Measurements from ENCODE around the gene UGCG.
"Not testable (repeated sequence)": the region's sequence is repeated elsewhere in the genome, so short reads cannot be mapped to it uniquely, and the experiment has no call there.

UGCG gene

DNA sequence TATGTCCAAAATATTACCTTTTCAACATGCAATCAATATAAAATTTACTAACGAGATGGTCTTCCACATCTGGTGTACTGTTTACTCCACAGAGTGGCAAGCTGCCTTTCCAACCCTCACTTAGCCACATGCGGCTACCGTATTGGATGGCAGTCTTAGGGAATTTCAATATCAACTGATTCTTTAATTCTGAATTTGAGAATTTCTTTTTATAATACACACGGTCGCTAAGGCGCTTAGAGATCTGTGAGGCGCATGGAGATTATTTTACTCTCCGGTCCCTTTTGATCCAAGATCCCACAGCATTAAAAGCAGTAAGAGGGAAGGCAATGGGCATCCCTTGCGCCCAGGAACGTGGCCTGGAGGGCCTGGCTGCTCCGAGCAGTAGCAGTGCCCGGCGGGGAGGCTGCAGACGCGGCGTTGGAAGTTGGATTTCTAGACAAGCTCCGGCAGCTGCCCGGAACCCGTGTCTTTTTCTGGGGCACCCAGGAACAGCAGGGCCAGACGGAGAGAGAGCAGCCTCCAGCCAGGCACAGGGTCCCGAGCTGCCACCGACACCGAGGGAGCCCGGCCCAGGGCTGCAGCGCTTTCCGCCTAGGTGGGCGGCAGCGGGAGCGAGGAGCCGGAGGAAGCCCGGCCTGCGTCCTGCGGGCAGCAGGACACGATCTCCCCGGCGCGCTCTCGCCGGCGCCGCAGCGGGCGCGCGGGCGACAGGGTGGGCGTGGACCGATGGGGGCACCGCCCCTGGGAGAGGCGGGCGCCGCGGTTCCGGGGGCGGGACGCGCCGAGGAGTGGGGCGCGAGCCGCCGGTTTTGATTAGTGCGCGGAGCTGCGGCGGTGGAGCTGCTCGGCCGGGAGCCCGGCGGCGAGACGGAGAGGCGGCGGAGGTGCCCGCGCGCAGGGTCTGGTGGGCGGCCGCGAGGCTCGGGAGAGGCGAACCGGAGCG is at the start of gene UGCG:
TSS of gene UGCG (plus strand) at position 819 of the 946 bp plus-strand sequence. CDS start 402 bp downstream, outside the sequence.
- peak; percentile 86 for DNase-seq (ENCODE audit: low spot score)

DNA sequence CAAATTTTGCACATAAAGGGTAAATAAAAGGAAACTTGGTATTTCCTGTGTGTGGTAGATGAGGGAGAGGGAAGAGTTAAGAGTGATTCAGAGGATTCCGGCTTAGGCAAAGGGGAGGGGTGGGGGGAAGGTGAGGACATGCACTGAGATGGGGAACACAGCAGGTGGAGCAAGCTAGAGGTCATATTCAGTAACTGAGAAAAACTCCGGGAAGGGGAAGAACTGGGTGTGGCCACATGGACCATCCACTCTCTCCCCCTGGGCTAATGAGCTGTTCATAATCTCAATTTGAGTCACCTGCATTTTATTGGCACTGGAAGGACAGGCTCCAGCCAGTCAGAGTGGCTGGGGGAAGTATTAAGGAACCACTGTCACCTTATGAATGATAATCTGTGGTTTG is 45.1 kb upstream of the UGCG start:
- no peak for DNase-seq (ENCODE audit: low spot score)

DNA sequence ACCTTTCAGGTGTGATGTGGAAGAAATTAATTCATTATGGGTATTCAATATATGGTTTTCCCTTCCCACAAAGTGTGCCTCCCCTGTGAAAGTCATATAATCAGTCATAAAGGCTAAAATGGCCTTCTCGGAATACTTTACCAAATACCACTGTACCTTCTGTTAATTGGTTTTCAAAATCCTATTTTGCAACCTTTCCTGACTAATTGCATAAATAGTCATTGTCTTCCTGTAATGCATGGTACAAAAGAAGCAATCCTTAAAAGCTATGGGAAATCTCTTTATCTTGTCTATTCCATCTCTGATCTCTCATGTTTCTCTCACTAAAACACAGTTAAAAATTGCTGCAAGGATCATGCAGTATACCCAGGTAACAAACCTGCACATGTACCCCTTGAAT is 44.3 kb upstream of the UGCG start:
- no peak for DNase-seq (ENCODE audit: low spot score)

DNA sequence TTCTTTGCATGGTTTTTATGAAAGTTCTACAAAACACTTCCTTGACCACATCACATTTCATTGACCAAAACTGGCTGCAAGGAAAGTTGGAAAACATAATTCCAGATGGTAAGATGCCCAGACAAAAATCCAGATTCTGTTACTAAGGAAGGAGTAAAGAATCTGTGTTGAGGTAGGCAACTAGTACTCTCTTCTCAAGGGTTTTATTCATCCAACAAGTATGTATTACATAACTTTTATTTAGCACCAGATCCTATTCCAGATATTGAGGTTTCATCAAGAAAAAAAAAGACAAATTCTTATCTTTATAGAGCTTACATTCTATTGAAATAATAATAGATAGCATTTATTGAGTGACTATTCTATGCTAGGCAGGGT is 43.2 kb upstream of the UGCG start:
- no peak for DNase-seq (ENCODE audit: low spot score)

DNA sequence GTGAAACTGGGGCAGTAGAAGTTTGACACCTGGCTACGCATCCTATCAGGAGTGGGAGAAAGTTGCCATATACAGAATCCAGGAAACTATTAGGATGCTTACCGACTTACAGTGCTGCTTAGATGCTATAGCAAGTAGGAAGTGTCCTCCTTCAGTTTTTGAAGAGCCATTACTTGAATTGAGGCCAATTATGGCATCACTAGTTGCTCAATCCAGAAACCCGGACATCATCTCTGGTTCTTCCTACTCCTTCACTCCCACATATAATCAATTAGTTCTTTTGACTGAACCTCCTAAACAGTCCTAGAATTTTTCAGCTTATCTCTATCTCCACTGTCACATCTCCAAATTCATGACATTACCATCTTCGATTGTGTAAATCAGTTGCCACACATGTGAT is 41.8 kb upstream of the UGCG start:
- no peak for DNase-seq (ENCODE audit: low spot score)

DNA sequence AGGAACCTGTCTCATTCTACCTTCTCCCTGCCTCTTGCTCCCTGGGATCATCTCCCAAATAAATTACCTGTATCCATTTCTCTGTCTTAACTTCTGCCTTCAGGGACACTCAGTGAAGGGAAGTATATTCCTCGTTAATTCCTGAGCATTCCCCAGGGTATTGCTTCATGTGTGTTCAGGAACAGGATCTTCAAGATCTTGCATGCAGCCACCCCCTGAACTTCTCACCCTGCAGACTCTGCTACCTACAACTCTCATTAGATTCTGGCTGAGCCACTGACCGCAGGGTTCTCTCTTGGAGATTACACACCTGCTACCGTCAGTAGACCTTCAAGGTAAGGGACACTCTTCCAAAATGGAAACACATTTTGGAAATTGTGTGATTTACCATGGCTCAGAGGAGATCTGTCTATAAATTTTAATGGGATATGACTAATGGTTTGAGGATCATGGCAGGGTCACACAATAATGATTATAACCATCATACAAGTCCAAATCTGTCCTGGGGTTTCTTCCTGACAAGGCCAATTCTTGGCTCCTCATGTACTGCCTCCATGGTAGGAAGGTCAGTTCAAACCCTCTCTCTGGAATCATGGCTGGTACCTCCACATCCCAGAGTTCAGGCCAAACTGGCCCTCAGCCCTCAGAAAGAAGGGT is 38.9 kb upstream of the UGCG start:
- DNase-seq (ENCODE audit: low spot score), result no peak

DNA sequence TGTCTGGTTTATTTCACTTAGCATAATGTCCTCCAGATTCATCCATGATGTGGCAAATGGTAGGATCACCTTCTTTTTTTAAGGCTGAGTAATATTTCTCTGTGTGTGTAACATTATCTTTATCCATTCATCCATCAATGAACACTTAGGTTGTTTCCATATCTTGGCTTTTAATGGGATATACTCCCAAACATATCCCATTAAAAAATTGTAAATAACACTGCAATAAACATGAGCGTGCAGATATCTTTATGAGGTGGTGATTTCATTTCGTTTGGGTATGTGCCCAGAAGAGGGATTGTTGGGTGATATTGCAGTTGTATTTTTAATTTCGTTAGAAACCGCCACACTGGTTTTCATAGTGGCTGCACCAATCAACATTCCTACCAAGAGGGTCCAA is 36.2 kb upstream of the UGCG start:
- no peak for DNase-seq (ENCODE audit: low spot score)

DNA sequence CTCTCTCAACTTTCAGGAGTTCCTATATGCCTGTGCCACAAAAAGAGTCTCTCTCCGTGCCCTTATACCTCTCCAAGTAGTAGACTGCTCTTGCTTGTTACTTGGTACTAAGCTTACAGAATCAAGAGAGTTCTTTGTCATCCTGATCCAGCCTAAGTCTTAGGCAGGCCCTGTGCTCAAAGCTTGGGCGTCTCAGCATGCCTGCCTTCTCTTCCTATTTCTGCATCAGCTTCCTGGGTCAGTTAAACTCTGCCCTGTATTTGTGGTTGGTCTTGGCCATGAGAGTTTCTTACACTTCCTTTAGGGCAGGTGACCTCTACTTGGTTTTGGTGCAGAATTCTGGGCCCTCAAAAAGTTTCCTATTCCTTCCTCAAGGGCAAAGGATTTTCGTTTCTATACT is 33.0 kb upstream of the UGCG start:
- DNase-seq (ENCODE audit: low spot score), result no peak

DNA sequence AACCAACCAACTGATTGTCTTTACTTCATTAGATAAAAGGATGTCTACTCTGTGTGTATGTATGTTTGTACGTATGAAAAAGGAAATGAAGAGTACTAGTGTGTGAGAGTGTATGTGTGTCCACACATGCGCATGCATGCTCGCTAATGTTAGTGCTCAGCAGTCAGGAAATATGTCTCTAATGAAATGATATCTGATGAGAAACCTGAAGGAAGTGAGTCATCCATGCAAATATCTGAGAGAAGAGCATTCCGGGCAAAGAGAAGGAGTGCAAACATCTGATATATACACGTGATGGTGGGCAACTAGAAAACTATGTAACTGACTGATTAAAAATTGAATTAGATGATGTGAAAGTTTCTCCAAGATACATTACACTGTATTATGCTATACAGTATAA is 29.6 kb upstream of the UGCG start:
- no peak for DNase-seq (ENCODE audit: low spot score)

DNA sequence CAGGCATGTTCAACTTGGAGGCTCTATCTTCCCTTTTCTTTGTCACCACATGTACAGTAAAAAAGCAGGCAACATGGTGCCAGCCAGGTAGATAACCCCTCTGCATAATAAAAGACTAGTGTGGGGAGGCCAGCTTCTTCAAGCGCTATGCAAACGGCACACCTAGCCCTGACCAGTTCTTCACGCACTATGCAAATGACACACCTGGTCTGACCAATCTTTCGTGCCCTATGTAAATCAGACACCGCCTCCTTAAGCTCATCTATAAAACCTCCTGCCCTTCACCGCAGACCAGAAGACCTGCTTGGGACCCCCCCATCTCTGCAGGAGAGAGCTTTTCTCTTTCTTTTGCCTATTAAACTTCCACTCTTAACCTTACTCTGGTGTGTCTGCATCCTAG is 28.1 kb upstream of the UGCG start:
- no peak for DNase-seq (ENCODE audit: low spot score)

DNA sequence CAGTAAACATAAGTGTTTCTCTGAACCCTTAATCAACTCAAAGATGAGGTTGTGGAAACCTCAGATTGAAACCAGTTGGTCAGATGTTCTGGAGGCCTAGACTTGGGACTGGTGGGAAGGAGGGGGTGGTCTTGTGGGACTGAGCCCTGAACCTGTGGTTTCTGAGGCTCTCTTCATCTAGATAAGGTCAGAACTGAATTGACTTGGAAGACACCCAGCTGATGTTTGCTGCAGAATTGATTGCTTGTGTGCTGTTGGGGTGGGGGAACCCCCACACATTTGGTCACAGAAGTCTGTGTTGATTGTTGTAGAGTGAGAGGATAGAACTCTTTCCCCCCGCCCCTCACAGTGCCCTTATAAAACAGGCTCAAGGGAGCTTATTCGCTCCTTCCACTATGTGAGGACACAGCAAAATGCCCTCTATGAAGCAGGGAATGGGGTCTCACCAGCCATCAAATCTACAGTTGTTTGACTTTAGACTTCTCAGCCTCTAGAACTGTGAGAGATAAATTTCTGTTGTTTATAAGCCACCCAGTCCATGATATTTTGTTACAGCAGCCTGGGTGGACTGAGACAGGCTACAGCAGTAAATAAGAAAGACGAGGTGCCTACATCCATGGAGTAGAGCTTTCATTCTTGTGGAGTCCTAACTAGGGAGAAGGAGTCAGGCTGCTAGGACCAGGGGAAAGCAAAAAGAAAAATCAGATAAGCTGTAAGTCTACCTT is 25.7 kb upstream of the UGCG start:
- no peak for DNase-seq (ENCODE audit: low spot score)

DNA sequence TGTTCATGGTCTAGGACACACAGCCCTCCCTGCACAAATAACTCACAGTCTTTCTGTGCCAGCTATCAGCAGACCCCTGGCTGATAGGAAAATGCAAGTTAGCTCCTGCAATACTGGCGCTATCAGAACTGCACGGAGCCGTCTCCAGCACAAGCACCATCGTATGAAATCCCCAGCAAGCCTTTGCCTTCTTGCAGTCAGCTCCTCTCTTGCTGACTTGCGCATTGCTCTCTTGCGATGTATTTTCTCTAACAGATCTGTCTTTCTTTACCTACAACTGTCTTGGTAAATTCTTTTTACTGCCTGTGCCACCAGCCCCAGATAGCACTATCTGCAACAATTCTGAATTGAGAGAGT is 25.1 kb upstream of the UGCG start:
- DNase-seq (ENCODE audit: low spot score), result no peak

DNA sequence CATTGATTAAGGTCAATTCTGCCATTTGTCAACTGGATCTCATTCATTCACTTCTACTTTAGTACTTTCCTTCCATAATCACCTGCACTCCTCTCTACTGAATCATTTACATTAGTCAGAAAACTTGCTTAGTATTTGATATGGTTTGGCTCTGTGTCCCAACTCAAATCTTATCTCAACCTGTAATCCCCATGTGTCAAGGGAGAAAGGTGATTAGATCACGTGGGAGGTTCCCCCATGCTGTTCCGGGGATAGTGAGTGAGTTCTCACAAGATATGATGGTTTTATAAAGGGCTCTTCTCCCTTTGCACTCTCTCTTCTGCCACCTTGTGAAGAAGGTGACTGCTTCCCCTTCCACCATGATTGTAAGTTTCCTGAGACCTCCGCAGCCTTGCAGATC is 23.7 kb upstream of the UGCG start:
- no peak for DNase-seq (ENCODE audit: low spot score)

DNA sequence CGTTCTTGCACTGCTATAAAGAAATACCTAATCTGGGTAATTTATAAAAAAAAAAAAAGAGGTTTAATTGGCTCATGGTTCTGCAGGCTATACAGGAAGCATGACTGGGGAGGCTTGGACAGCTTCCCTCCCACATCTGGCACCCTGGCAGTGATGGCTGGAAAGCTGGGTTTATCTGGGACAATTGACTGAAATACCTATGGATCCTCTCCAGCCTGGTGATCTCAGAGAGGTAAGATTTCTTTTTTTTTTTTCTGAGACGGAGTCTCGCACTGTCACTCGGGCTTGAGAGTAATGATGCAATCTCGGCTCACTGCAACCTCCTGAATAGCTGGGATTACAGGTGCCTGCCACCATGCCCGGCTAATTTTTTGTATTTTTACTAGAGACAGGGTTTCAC is 22.7 kb upstream of the UGCG start:
- DNase-seq (ENCODE audit: low spot score), result no peak

DNA sequence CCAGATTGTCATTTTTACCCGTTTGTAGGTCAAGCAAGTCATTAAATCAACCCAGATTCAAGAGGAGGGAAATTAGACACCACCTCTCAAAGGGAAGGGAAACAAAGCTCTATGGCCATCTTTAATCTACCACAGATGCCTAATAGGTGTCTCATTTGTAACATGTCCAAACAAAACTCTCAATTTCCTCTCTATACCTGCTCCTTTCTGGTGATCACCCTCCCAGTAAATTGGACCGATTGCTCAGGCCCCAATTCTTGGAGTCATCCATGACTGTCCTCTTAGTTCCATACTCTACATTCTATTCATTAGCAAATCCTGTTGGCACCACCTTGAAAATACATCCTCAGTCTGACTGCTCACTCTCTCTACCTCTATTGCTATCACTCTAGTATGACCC is 22.1 kb upstream of the UGCG start:
- DNase-seq (ENCODE audit: low spot score), result no peak

DNA sequence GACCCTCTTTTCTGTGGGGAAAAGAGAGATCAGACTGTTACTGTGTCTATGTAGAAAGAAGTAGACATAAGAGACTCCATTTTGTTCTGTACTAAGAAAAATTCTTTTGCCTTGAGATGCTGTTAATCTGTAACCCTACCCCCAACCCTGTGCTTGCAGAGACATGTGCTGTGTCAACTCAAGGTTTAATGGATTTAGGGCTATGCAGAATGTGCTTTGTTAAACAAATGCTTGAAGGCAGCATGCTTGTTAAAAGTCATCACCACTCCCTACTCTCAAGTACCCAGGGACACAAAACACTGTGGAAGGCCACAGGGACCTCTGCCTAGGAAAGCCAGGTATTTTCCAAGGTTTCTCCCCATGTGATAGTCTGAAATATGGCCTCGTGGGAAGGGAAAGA is 21.3 kb upstream of the UGCG start:
- DNase-seq (ENCODE audit: low spot score), result not testable (repeated sequence)

DNA sequence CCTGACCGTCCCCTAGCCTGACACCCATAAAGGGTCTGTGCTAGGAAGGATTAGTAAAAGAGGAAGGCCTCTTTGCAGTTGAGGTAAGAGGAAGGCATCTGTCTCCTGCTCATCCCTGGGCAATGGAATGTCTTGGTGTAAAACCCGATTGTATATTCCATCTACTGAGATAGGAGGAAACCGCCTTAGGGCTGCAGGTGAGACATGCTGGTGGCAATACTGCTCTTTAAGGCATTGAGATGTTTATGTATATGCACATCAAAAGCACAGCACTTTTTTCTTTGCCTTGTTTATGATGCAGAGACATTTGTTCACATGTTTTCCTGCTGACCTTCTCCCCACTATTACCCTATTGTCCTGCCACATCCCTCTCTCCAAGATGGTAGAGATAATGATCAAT is 20.9 kb upstream of the UGCG start:
- DNase-seq (ENCODE audit: low spot score), result not testable (repeated sequence)

DNA sequence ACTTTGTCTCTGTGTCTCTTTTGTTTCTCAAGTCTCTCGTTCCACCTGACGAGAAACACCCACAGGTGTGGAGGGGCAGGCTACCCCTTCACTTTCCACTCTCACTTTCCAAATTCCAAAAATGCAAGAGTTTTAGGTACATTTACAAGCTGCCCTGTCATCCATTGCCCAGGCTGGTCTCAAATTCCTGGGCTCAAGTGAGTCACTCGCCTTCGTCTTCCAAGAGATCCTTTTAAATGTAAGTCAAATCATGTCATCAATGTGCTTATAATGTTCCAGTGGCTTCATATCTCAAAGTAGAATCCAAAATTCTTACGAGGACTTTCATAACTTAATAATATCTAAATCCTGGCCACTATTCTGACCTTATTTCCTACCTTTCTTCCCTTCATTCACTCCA is 20.4 kb upstream of the UGCG start:
- DNase-seq (ENCODE audit: low spot score), result no peak

DNA sequence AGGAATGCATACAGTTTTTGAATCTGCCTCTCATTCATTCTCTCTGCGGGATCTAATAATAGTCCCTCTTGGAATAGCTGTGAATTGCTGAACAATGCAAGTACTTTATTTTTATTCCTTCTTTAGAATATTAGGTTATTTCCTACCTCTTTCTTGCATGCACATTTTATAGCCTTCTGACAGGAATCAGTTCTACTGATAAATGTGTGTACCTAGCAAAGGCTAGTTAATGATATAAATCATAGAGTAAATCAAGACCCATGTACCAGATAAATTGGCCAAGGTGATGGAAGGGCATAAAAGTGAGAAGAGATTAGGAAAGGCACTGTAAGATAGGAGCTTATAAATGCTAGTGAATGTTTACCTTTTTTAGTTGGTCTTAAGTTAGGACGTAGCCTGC is 19.2 kb upstream of the UGCG start:
- DNase-seq (ENCODE audit: low spot score), result no peak

DNA sequence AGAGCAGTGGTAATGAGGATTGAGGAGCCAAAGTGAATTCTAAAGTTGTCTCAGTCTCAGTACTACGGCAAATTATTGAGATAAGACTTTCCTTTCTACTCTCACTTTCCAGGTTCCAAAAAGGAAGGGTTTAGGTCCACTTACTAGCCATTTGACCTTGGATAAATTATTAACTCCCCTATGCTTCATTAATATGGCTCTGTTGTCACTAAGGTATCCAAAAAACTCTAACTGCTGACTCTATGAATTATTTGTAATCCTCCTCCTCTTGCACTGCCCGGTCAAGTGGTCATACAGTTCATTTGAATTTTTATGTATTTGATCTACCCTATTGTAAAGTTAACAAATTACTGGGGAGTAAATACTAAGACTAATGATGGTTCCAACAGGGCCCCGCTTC is 17.7 kb upstream of the UGCG start:
- DNase-seq (ENCODE audit: low spot score), result no peak

DNA sequence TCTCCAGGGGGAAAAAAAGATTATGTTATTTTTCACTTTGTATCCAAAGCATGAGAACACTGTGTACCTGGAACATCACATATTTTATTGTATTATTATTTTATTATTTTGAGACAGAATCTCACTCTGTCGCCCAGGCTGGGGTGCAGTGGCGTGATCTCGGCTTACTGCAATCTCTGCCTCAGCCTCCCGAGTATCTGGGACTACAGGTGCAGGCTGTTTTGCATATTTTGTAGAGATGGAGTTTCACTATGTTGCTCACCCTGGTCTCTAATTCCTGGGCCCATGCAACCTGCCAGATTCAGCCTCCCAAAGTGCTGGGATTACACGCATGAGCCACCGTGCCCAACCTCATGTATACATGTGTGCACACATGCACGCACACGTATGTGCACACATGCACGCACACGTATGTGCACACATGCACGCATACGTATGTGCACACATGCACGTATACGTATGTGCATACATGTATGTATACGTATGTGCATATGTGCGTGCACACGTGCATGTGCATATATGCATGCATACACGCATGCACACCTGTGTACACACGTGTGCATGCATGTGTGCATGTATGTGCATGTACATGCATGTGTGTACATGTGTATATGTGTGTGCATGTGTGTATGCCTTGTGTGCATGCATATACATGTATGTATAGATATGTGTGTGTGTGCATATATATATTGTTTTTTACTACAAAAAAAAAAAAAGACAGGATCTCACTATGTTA is 9.5 kb upstream of the UGCG start:
- no peak for DNase-seq (ENCODE audit: low spot score)

DNA sequence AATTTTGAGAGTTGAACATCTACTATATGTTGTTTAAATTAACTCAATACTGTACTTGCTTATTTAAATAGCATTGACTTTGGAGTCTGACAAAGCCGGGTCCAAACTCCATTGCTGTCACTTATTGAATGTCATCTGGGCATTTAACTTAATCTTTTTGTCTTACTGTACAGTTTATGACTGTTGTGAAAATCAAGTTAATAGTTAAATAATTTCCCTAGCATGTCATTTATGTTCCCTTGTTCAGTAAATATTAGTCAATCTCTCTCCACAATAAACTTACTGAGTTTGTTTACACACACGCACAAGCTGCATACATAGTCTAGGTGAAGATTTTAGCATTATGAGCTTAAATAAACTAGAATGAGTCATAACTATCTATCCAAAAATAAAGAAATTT is 6.3 kb upstream of the UGCG start:
- no peak for DNase-seq (ENCODE audit: low spot score)

All from HuH-7 (cell line).